Ammon's horn (tissue), 1 donor: Measurements from ENCODE around the gene HBZ.
"Not testable (repeated sequence)": the region's sequence is repeated elsewhere in the genome, so short reads cannot be mapped to it uniquely, and the experiment has no call there.

Experiments
- DNase-seq: peaks from one replicate; pipeline ENCODE4 v3.0.0-alpha.2; 2016; ENCODE audit warnings: low spot score

HBZ gene

DNA sequence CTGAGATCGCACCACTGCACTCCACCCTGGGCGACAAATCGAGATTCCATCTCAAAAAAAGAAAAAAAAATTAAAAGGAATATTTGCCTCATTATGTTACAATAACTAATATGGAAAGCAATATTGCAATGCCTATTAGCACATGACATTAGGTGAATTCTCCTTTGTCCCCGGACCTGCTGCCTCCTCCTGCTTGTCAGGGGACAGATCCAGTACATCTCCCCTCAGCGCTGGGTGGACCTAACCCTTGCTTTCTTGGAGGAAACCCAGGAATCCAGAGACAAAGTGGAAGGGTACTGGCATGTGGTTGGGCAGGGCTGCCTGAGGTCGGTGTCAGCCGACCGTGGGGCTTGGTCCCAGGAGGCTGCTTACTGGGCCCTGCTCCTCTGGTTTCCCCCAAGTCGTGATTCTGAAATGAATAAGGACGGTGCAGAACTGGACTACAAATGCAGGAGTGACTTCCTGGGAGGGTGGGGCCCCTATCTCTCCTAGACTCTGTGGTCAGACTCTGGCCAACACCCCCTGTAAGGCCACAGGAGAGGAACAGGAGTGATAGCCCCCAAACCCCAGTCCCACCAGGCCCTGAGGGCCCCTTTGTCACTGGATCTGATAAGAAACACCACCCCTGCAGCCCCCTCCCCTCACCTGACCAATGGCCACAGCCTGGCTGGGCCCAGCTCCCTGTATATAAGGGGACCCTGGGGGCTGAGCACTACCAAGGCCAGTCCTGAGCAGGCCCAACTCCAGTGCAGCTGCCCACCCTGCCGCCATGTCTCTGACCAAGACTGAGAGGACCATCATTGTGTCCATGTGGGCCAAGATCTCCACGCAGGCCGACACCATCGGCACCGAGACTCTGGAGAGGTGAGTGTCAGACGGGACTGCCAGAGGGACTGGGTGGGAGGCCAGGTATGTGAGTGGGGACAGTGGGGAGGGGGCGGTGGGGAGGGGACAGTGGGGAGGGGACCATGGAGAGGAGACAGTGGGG, at the start of gene HBZ:
Gene HBZ, plus strand, starts transcription at position 504 of the 988 bp plus-strand sequence. Its CDS starts 266 bp downstream, at position 770.
- no peak for DNase-seq

DNA sequence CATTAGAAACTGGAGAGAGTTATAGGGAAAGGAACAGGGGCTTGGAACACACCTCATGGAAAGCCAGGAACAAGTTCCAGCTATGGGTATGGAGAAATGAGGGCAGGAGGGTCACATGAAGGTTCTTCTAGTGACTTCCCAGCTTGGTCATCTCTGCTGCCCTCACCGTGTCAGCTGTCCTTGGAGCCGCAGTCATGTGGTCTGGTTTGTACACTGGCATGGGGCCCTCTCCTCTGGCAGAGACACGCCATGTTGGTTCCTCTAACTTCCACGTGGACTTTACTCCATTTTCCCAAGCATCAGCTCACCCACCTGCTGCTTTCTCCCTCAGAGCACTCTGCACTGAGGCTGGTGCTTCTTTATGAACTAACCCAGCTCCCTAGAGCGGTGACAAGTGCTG, 48.1 kb upstream of the HBZ start:
- DNase-seq: no peak

DNA sequence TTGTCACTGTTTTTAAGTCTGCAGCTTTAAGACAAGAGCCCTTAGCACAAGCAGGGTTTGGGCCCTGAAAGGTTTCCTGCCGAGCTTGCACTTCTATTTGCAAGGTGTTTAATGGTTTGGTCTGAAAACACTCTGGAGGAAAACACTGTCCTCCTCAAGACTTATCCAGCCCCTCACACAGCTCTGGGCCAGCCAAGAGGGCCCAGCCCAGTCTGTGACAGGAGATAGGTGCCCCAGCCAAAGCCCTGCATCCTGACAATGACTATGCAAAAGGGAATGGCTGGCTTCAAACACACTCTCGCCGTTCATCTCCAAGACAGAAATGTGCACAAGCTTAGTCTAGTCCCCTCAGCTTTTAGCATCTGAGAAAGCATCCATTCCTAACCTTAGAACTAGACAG, 47.5 kb upstream of the HBZ start:
- no peak for DNase-seq

DNA sequence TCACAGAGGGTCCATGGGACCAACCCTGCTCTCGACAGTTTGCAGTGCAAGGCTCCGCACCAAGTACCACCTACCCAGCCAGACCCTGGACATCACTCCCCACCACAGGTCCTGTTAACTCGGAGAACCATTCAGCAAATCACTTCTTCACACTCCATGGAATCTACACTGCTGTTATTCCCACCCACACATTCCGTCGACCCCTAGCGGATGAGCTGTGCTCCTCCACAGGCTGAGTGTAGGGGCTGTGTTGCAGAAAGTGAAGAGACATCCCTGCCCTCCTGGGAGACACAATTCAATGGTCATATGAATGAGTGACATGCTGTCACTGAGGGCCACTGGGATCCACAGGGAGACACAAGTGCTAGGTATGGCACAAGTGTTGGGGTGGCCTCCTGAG, 46.9 kb upstream of the HBZ start:
- no peak for DNase-seq

DNA sequence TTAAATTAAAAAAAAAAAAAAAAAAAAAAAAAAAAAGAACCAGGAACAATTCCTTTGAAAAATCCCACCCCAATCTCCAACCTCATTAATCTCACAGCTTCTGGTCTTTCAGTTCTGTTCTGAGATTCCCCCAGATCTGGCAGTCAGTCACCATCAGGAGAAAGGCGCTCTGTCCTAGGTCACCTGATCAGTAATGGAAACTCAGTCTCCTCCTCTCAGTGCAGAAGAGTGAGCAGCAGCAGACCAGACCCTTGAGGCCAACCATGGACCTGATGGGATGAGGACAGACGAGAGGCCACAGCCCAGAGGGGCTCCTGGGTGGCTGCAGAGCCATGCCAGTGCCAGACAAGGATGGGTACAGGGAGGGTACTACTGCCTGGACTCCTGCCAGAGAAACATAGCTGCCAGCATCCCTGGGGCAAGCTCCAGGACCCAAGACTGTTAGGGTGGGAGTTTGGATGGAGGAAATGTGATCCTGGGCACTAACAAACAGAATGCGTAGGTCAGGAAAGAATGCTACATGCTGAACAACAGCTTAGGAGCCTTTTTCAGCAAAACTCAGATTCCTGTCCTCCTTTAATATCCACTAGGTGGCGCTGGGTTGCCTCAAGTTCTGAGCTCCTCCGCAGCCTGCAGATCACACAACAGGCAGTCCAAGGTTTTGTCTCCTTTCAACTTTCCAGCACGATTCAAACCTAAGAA, 45.7 kb upstream of the HBZ start:
- DNase-seq: peak; percentile 92

DNA sequence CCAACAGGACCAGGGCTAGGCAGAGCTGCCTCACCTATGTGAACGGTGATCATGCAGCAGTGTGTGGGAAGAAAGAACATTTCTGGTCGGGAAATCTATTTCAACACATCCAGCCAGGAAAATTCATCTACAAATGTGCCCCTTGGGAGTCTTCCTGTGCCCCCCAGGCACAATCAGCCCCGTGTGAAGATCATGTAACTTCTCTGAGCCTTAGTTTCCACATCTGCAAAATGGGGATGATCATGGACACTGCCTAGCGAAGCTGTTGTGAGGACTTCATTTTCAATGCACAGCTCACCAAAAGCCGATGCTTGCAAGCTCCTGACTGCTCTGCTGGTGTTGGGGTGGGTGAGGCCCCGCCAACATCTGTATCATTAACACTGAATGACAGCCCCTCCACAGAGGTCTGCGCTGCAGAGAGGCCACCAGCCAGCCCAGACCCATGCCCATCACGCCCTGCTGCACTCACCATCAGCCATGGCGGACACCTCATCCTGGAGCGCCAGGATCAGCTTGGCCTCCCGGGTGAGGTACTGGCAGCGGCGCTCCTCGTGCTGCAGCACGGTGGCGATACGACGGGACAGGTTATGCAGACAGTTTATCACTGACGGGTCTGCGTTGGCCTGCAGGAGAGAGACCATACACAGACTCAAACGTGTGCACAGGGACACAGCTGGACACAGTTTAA, 40.1 kb upstream of the HBZ start:
- no peak for DNase-seq

DNA sequence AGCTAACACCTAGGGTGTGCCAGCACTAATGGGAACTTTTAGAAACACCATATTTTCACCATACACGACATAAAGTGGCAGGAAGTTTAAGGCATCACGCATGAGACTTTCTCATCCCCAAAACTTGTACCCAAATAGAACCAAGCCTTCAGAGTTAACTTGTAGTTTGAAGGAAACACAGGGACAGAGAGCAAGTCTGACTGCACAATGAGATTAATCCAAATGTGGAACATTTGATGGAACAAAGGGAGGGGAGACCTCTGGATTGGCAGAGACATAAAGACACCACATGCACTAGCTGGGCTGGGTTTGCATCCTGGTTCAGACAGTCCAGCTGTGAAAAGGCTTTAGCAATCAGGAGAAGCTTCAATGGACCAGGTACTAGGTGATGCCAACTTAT, 38.1 kb upstream of the HBZ start:
- DNase-seq: no peak

DNA sequence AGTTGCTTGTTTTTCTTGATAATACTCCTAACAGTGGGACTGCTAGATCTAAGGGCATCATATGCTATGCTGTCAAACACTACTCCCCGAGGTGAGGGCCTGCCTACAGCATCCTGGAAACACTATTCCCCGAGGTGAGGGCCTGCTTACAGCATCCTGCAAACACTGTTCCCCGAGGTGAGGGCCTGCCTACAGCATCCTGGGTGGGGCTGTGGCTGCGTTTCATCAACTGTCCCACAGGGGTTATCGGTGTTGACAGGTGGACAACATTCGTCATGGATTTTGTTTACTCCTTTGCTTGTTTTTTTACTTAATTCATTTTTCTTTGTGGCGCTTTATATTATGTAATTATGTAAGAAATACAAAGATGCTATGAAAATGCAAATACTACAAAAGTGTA, 36.4 kb upstream of the HBZ start:
- no peak for DNase-seq

DNA sequence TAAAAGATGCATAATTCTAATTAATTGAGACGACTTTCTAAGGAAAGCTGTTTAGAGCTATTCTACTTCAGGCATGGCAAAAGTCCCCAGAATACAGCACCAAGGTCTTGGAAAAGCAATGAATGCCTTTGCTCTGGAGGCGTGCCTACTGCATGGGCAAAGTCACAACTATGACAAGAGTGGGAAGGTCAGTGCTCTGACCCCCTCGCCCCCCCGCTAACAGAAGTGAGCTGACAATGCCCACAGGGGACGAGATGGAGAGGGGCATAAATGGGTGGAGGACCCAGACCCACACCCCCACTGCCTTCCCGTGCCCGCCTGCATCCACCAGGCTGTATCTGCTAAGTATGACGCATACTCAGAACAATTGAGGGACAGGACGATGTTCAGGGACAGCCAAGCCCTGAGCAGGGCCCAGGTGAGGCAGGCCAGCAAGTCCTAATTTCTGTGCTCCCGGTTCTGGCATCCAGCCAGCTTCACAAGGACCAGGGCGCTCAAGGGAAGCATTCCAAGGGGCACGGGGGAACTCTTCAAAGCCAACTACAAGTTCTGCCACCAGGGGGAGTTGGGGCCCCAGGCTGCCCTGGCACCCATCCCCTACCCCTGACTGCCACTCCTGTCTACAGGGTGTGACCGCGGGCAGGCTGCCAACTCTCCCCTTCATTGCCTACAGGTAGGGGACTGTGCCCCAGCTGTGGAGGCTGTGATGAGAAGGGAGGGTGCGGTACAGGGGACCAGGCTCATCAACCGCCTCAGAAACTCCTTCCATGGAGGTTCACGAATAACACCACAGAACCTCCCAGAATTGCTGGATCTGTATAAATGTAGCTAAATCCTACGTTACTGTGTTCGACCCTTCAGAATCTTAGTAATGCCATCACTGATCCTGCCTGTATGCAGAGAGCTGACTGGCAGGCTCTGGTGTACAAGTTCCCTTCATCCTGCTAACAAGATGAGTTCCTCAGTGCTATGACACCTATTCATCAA, 34.8 kb upstream of the HBZ start:
- DNase-seq: peak; percentile 61

DNA sequence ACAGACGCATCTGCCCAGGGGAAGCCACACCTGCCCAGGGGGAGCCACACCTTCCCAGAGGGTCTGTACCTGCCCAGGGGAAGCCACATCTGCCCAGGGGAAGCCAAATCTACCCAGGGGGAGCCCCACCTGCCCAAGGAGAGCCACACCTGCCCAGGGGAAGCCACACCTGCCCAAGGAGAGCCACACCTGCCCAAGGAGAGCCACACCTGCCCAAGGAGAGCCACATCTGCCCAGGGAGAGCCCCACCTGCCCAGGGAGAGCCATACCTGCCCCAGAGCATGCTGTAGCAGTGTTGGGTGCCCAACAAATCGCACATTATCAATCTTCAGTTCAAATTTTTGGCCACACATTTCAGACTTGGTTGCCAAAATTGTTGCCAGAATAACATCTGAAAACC, 33.6 kb upstream of the HBZ start:
- no peak for DNase-seq

DNA sequence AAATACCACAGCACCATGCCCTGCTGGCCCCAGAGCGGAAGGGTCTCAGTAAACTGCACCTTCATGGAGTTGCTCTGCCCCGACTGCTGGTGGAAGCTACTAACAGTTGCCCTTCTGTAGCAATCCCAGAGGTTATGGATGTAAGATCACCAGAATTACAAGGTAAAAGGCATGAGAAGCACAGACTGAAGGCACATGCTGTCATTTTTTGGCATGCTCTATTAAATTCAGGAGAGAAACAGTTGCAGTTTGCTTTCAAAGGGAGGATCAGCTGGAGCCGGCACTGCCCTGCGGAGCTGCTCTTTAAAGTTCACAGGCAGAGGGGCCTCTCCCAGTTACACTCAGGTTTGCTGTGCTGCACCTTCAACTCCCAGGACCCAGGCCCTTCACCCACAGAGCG, 33.1 kb upstream of the HBZ start:
- no peak for DNase-seq

DNA sequence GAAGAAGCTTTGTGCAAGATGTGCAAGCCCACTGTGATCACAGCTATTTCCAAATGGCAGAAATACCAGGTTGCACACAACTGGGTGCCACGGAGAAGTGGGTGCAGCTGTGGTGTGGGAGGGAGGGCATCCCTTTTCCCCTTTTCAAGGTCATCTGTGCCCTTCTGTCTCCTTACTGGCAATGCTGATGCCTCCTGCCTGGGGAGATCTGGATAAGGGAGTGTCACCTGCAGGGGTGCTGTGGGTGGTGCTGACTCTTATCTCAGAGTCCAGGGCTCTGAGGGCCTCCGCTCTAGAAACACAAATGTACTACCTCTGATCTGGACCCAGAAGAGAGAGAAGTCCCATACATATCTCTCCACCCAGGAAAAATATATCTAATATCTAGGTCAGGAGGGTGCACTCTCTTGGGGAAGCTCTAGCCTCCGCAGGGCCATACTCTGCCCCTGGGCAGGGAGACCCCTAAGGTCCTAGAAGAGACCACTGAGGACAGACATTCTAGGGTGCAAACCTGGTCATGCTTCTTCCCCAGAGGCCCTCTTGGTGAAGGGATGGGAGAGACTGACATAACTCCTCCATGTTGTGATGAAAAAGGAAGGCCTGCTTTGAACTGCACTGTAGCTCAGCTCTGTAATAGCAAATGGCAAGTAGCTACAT, 32.5 kb upstream of the HBZ start:
- DNase-seq: no peak

DNA sequence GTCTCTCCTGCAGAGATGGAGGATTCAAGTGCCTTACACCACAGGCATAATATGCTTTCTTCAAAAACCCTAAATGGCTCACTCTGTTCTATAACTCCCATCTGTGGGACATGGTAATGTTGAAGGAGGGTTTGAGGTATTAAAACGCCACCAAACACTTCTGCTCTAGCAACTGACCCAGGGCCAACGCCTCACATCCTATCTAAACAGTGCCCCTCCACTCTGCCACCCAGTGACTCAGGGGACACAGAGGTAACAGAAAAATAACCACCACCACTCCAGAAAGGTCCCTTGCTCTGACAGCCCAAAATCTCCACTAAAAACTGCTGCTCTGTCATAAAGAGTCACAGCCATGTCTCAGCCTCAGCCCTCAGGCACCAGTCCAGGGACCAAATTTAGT, 31.7 kb upstream of the HBZ start:
- DNase-seq: no peak

DNA sequence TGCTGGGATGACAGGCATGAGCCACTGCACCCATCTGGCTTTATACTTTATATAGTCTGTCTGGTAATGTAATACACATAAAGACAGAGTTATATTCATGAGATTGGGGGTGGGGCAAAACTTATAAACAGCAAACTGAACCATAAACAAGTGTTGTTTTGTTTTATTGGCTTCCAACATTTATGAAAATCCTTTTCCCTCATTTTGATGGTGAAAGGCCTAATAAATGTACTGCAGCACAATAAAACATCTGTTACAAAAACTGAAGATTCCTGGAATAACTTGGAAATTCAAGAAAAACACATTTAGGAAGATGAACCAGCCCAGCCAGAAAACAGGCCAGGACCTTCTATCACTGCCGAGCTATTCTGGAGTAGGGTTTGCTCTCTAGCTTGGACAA, 30.1 kb upstream of the HBZ start:
- no peak for DNase-seq

DNA sequence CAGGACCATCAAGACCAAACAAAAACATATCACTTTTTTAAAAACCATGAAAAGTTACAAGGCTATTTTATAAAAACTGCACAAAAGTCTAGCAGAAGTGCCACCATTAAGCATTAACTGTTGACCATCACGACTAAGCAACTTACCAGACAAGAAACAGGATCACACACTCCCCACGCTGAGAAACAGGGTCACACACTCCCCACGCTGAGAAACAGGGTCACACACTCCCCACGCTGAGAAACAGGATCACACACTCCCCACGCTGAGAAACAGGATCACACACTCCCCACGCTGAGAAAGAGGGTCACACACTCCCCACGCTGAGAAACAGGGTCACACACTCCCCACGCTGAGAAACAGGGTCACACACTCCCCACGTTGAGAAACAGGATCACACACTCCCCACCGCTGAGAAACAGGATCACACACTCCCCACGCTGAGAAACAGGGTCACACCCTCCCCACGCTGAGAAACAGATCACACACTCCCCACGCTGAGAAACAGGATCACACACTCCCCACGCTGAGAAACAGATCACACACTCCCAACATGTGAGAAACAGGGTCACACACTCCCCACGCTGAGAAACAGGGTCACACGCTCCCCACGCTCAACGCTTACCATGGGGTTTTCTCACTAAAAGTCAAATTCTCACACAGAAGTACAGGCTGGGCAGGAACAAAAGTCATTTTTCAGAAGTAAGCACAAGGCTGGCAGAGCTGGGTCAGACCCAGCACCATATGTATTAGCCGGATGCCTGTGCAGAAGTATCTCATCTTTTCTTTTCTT, 28.7 kb upstream of the HBZ start:
- DNase-seq: not testable (repeated sequence)

DNA sequence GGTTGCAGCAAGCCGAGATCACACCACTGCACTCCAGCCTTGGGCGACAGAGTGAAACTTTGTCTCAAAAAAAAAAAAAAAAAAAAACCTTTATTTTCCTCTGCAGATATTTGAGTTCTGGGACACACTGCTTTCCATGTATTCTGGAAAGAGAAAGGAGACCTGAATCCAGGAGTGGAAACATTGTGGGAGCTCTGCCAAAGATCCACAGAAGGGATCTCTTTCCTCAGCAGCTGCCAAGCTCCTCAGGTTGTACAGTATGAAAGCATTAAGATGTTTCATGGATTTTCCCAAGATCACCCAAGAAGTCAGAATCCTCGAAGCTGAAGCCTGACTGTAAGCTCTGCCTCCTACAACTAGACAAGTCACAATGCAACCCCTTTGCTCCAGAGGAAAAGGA, 27.4 kb upstream of the HBZ start:
- DNase-seq: no peak

DNA sequence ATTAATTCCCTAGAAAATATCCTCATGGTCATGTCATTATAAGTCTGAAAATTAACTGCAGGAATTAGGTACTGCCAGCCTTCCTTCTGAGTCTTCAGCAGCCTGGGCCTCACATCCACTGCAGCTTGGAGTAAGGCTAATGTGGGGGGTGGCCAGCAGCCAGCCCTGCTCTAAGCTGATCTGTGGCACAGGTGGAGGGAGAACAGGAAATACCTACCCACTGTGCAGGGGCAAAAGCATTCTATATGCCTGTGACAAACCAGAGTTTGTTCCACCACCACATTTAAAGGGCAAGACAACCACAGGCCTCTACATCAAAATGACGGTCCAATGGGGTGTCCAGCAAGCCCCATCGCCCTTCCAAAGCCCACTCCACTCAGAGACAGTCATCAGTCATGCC, 23.4 kb upstream of the HBZ start:
- no peak for DNase-seq

DNA sequence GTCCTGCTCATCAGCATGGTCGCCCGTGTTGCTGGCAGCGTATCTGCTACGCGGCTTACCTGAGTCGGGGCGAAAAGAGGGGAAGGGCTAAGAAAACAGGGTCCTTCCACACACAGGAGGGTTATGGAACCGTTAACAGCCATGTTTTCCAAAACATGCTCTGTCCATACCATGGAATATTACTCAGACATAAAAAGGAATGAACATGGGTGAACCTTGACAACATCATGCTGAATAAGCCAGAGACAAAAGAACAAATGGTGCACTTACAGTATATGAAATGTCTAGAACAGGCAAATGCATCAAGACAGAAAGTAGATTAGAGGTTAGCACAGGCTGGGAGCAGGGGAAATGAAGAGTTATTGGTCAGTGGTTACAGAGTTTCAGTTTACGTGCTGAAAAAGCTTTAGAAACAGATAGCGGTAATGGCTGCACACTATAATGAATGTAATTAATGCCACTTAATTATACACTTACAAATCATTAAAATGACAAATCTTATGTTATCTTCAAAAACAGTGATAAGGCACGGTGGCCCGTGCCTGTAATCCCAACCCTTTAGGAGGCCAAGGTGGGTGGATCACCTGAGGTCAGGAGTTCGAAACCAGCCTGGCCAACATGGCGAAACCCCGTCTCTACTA, 21.8 kb upstream of the HBZ start:
- no peak for DNase-seq

DNA sequence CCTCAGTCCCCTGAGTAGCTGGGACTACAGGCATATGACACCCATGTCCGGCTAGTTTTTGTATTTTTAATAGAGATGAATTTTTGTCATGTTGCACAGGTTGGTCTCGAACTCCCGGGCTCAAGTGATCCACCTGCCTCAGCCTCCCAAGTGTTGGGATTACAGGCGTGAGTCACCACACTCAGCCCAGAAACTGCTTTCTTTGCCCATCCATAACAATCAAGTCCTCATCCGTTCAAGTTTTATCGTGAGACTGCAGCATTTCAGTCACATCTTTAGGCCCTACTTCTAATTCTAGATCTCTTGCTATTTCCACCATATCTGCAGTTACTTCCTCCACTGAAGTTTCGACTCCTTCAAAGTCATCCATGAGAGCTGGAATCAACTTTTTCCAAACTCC, 20.3 kb upstream of the HBZ start:
- no peak for DNase-seq

DNA sequence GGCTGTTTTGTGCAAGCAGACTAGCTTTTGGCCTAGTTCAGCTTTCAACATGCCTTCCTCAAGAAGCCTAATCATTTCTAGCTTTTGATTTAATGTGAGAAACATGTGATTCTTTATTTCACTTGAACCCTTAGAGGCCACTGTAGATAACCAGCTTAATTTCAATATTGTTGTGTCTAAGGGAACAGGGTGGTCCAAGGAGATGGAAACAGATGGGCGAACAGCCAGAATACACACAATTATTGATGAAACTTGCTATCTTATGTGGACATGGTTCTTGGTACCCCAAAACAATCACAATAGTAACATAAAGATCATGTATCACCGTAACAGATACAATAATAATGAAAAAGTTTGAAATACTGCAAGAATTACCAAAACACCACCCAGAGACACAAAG, 18.7 kb upstream of the HBZ start:
- DNase-seq: no peak
